HK-2 (cell line): Measurements from ENCODE around the gene OGDHL.

Source experiments
- DNase-seq: peaks from one replicate; pipeline ENCODE4 v3.0.0-alpha.2; 2018; ENCODE audit not compliant: unreplicated experiment

Gene OGDHL

GRCh38 chr10:49689882-49690510 lies 72.1 kb downstream of the OGDHL start:
- no peak for DNase-seq

- no peak for DNase-seq
Measured at GRCh38 chr10:49688920-49689319, 73.2 kb downstream of the OGDHL start.

- no peak for DNase-seq
Measured at GRCh38 chr10:49688261-49688846, 73.8 kb downstream of the OGDHL start.

GRCh38 chr10:49686651-49687050 lies 75.5 kb downstream of the OGDHL start:
- no peak for DNase-seq
